HepG2 (cell line): ENCODE measurements around the gene WWC1. TPM values are rescaled to one million over a fixed set of nuclear protein-coding genes. Genes with fewer than 3 reads are reported as not detected.

Experiments
- GABPA ChIP-seq, 2 experiments: IDR thresholded peaks; 2 replicates each; pipeline ENCODE4 v1.6.1; 2011 to 2016; ENCODE audit warnings: low read depth in 2 of 2, low read length in 1 of 2, missing biosample characterization in 1 of 2, missing genetic modification characterization in 1 of 2
- HDAC2 ChIP-seq: sonication (generic); formaldehyde crosslinking; IDR thresholded peaks from 2 replicates; pipeline ENCODE4 v1.4.0; 2020; ENCODE audit warnings: missing genetic modification reagents
- MAFF ChIP-seq: IDR thresholded peaks from 2 replicates; pipeline ENCODE4 v1.6.1; 2011; ENCODE audit warnings: low read depth, low read length, improper control_type of control experiment
- ZBTB8A ChIP-seq: sonication (generic); formaldehyde crosslinking; IDR thresholded peaks from 2 replicates; pipeline ENCODE4 v1.4.0; 2020; ENCODE audit warnings: mild to moderate bottlenecking, low read depth, missing genetic modification reagents, borderline replicate concordance
- ZNF207 ChIP-seq: fragments of 450-650 bp; IDR thresholded peaks from 2 replicates; pipeline ENCODE4 v1.6.1; 2016; ENCODE audit warnings: antibody characterized with exemption, borderline replicate concordance
- ZNF225 ChIP-seq: sonication (generic); formaldehyde crosslinking; IDR thresholded peaks from 2 replicates; pipeline ENCODE4 v1.4.0; 2020; ENCODE audit warnings: mild to moderate bottlenecking, missing genetic modification reagents
- ZNF597 ChIP-seq: sonication (generic); formaldehyde crosslinking; IDR thresholded peaks from 2 replicates; pipeline ENCODE4 v1.5.0; 2020; ENCODE audit warnings: missing genetic modification reagents
- ZNF605 ChIP-seq: sonication (generic); formaldehyde crosslinking; IDR thresholded peaks from 2 replicates; pipeline ENCODE4 v1.8.0; 2022; ENCODE audit warnings: mild to moderate bottlenecking, missing genetic modification reagents
- ZNF691 ChIP-seq: sonication (generic); formaldehyde crosslinking; IDR thresholded peaks from 2 replicates; pipeline ENCODE4 v1.4.0; 2020; ENCODE audit warnings: missing genetic modification reagents, low read depth, mild to moderate bottlenecking, borderline replicate concordance
- ZNF816 ChIP-seq: sonication (generic); formaldehyde crosslinking; IDR thresholded peaks from 2 replicates; pipeline ENCODE4 v1.8.0; 2022; ENCODE audit warnings: missing genetic modification reagents, mild to moderate bottlenecking, borderline replicate concordance
- polyA plus RNA-seq, 8 experiments: library from polyadenylated mRNA; depleted of rRNA in 3 of 8; stranded (reverse) in 7 of 8; unstranded in 1 of 8; fragments of >200 nt; fragmentation: Illumina TruSeq in 4 of 8; extraction: Trizol in 4 of 8; gene quantifications; 2 replicates each; pipeline versions ENCODE4 v1.2.1 to v1.2.3, GENCODE V29; 2011 to 2016; ENCODE audit warnings: low read depth in 4 of 8, missing spikeins in 1 of 8, mixed read lengths in 1 of 8; ENCODE audit not compliant: insufficient read depth in 1 of 8
- total RNA-seq, 5 experiments: library from RNA; depleted of rRNA; stranded (reverse); fragments of >200 nt; fragmentation: Illumina TruSeq; extraction: Trizol; gene quantifications; 2 replicates each; pipeline ENCODE4 v1.2.3, GENCODE V29; 2016; ENCODE audit warnings: low read depth in 1 of 5
- TF ChIP-seq, protein P1 (sequence below): sonication (generic); formaldehyde crosslinking; IDR thresholded peaks from 2 replicates; pipeline ENCODE4 v1.4.0; 2020; ENCODE audit warnings: missing genetic modification reagents, borderline replicate concordance
- TF ChIP-seq, protein P2 (sequence below): sonication (generic); formaldehyde crosslinking; IDR thresholded peaks from 2 replicates; pipeline ENCODE4 v1.4.0; 2020; ENCODE audit warnings: missing genetic modification reagents
- TF ChIP-seq, protein P3 (sequence below): sonication (generic); formaldehyde crosslinking; conservative IDR thresholded peaks from 2 replicates; pipeline ENCODE4 v1.8.0; 2022; ENCODE audit warnings: mild to moderate bottlenecking, moderate library complexity, missing genetic modification reagents
- TF ChIP-seq, protein P4 (sequence below): sonication (generic); formaldehyde crosslinking; IDR thresholded peaks from 2 replicates; pipeline ENCODE4 v1.4.0; 2020; ENCODE audit warnings: mild to moderate bottlenecking, missing genetic modification reagents

Gene WWC1
- total and polyA plus RNA-seq, 2 of the 13 experiments (the other 11 are each of a cell fraction or from before 2014, with no cell fraction given) = 8.3 to 17.9 TPM

- TF ChIP-seq, protein P1, sequence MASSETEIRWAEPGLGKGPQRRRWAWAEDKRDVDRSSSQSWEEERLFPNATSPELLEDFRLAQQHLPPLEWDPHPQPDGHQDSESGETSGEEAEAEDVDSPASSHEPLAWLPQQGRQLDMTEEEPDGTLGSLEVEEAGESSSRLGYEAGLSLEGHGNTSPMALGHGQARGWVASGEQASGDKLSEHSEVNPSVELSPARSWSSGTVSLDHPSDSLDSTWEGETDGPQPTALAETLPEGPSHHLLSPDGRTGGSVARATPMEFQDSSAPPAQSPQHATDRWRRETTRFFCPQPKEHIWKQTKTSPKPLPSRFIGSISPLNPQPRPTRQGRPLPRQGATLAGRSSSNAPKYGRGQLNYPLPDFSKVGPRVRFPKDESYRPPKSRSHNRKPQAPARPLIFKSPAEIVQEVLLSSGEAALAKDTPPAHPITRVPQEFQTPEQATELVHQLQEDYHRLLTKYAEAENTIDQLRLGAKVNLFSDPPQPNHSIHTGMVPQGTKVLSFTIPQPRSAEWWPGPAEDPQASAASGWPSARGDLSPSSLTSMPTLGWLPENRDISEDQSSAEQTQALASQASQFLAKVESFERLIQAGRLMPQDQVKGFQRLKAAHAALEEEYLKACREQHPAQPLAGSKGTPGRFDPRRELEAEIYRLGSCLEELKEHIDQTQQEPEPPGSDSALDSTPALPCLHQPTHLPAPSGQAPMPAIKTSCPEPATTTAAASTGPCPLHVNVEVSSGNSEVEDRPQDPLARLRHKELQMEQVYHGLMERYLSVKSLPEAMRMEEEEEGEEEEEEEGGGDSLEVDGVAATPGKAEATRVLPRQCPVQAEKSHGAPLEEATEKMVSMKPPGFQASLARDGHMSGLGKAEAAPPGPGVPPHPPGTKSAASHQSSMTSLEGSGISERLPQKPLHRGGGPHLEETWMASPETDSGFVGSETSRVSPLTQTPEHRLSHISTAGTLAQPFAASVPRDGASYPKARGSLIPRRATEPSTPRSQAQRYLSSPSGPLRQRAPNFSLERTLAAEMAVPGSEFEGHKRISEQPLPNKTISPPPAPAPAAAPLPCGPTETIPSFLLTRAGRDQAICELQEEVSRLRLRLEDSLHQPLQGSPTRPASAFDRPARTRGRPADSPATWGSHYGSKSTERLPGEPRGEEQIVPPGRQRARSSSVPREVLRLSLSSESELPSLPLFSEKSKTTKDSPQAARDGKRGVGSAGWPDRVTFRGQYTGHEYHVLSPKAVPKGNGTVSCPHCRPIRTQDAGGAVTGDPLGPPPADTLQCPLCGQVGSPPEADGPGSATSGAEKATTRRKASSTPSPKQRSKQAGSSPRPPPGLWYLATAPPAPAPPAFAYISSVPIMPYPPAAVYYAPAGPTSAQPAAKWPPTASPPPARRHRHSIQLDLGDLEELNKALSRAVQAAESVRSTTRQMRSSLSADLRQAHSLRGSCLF (CRISPR knock-in tag) = no peak
- TF ChIP-seq, protein P2, sequence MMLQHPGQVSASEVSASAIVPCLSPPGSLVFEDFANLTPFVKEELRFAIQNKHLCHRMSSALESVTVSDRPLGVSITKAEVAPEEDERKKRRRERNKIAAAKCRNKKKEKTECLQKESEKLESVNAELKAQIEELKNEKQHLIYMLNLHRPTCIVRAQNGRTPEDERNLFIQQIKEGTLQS (CRISPR knock-in tag) = no peak
- no peak for TF ChIP-seq ZNF597
- TF ChIP-seq GABPA (IDR thresholded peaks at IDR 0.05; ENCODE audit: low read depth, low read length) = no peak
- TF ChIP-seq GABPA (CRISPR knock-in tag; IDR thresholded peaks at IDR 0.05; ENCODE audit: low read depth) = no peak
- TF ChIP-seq ZNF816 = no peak
- TF ChIP-seq ZBTB8A = no peak
- TF ChIP-seq ZNF691 (CRISPR knock-in tag) = no peak
- TF ChIP-seq, protein P3, sequence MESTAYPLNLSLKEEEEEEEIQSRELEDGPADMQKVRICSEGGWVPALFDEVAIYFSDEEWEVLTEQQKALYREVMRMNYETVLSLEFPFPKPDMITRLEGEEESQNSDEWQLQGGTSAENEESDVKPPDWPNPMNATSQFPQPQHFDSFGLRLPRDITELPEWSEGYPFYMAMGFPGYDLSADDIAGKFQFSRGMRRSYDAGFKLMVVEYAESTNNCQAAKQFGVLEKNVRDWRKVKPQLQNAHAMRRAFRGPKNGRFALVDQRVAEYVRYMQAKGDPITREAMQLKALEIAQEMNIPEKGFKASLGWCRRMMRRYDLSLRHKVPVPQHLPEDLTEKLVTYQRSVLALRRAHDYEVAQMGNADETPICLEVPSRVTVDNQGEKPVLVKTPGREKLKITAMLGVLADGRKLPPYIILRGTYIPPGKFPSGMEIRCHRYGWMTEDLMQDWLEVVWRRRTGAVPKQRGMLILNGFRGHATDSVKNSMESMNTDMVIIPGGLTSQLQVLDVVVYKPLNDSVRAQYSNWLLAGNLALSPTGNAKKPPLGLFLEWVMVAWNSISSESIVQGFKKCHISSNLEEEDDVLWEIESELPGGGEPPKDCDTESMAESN = no peak
- 0 out of 2 replicates have a peak, but pooled peaks have one; percentile 44 for TF ChIP-seq ZNF605
- no peak for TF ChIP-seq MAFF
- no peak for TF ChIP-seq ZNF207
- no peak for TF ChIP-seq ZNF225
- TF ChIP-seq, protein P4, sequence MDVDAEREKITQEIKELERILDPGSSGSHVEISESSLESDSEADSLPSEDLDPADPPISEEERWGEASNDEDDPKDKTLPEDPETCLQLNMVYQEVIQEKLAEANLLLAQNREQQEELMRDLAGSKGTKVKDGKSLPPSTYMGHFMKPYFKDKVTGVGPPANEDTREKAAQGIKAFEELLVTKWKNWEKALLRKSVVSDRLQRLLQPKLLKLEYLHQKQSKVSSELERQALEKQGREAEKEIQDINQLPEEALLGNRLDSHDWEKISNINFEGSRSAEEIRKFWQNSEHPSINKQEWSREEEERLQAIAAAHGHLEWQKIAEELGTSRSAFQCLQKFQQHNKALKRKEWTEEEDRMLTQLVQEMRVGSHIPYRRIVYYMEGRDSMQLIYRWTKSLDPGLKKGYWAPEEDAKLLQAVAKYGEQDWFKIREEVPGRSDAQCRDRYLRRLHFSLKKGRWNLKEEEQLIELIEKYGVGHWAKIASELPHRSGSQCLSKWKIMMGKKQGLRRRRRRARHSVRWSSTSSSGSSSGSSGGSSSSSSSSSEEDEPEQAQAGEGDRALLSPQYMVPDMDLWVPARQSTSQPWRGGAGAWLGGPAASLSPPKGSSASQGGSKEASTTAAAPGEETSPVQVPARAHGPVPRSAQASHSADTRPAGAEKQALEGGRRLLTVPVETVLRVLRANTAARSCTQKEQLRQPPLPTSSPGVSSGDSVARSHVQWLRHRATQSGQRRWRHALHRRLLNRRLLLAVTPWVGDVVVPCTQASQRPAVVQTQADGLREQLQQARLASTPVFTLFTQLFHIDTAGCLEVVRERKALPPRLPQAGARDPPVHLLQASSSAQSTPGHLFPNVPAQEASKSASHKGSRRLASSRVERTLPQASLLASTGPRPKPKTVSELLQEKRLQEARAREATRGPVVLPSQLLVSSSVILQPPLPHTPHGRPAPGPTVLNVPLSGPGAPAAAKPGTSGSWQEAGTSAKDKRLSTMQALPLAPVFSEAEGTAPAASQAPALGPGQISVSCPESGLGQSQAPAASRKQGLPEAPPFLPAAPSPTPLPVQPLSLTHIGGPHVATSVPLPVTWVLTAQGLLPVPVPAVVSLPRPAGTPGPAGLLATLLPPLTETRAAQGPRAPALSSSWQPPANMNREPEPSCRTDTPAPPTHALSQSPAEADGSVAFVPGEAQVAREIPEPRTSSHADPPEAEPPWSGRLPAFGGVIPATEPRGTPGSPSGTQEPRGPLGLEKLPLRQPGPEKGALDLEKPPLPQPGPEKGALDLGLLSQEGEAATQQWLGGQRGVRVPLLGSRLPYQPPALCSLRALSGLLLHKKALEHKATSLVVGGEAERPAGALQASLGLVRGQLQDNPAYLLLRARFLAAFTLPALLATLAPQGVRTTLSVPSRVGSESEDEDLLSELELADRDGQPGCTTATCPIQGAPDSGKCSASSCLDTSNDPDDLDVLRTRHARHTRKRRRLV (CRISPR knock-in tag) = no peak
- peak; percentile 59; the same call in 1 of the 2 replicates for TF ChIP-seq HDAC2 (CRISPR knock-in tag)
Measured at GRCh38 chr5:168308976-168309598, 17.6 kb downstream of the WWC1 start (continued).
